Ascending aorta (tissue), 2 donors: ENCODE data around the gene RFTN1. TPM values are rescaled to one million over a fixed set of nuclear protein-coding genes. Genes with fewer than 3 reads are reported as not detected.

ENCODE experiments used
- DNase-seq, 2 donors: peaks; one replicate each; pipeline ENCODE4 v3.0.0-alpha.2; 2019; ENCODE audit warnings: low spot score in 2 of 2
- H3K27ac ChIP-seq, 2 donors: fragments of 200-600 bp; sonication (generic); one replicate each; pipeline ENCODE4 v1.5.1; 2016 to 2017; ENCODE audit warnings: mild to moderate bottlenecking in 1 of 2
- H3K27me3 ChIP-seq: fragments of 200-600 bp; sonication (generic); one replicate; pipeline ENCODE4 v1.5.1; 2017
- H3K36me3 ChIP-seq, 2 donors: fragments of 200-600 bp; sonication (generic); one replicate each; pipeline ENCODE4 v1.5.1; 2016
- H3K4me1 ChIP-seq, 2 donors: fragments of 200-600 bp; sonication (generic); one replicate each; pipeline ENCODE4 v1.5.1; 2016 to 2017; ENCODE audit warnings: mild to moderate bottlenecking in 1 of 2
- H3K4me3 ChIP-seq, 2 donors: fragments of 200-600 bp; sonication (generic); one replicate each; pipeline ENCODE4 v1.5.1; 2016 to 2017; ENCODE audit warnings: mild to moderate bottlenecking in 1 of 2
- H3K9me3 ChIP-seq, 2 donors: fragments of 200-600 bp; sonication (generic); one replicate each; pipeline ENCODE4 v1.5.1; 2016
- intact Hi-C: fragments of 100-400 bp; cut with DNase I; formaldehyde crosslinking; loops from one replicate; pipeline ENCODE4 v1.15.1; 2023
- total RNA-seq: library from RNA; depleted of rRNA; stranded (reverse); fragments of >200 nt; gene quantifications from one replicate; pipeline ENCODE4 v1.1.0, GENCODE V29; 2016
- TF ChIP-seq, protein P1 (sequence below), 3 experiments: fragments of 200-600 bp in 2 of 3; fragments of 450-650 bp in 1 of 3; sonication (generic) in 2 of 3; IDR thresholded peaks; one replicate each; pipeline ENCODE4 v1.5.1; 2016 to 2019; ENCODE audit warnings: antibody characterized with exemption in 3 of 3, mild to moderate bottlenecking in 1 of 3, moderate library complexity in 1 of 3

RFTN1 gene
- total RNA-seq, 1 donor from 2014 or later: 72.6 TPM

DNA sequence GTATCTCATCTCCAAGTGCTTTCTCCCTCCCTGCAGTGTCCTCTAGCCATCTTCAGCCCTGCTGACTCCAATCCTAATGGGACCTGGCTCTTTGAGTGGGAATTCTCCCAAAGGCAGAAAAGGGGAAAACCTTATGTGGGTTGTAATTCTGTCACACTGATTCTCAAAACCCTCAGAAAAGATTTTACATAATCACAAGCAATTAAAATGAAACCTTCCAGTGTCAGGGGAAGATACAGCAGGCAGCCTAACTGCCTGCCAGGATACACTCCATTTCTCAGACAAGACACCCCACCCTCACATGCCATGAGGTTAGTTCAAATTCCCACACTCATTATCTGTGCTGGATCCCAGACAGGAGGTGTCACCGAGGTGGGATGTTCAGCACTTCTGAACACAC lies 121.4 kb downstream of the RFTN1 start:
- Histone ChIP-seq H3K27me3 (no peaks in the 10 kb centered on the region), H3K27ac (no peak overlapping the region), H3K4me1 (no peaks in the 10 kb centered on the region), H3K4me3 (no peak overlapping the region), H3K9me3 (no peaks in the 10 kb centered on the region), H3K36me3 (no peaks in the 10 kb centered on the region)
- intact Hi-C loops: loop anchor here (10.0 kb wide), 1 partner anchor 57 kb away; no protein-coding TSS in a partner anchor
- TF ChIP-seq, protein P1, sequence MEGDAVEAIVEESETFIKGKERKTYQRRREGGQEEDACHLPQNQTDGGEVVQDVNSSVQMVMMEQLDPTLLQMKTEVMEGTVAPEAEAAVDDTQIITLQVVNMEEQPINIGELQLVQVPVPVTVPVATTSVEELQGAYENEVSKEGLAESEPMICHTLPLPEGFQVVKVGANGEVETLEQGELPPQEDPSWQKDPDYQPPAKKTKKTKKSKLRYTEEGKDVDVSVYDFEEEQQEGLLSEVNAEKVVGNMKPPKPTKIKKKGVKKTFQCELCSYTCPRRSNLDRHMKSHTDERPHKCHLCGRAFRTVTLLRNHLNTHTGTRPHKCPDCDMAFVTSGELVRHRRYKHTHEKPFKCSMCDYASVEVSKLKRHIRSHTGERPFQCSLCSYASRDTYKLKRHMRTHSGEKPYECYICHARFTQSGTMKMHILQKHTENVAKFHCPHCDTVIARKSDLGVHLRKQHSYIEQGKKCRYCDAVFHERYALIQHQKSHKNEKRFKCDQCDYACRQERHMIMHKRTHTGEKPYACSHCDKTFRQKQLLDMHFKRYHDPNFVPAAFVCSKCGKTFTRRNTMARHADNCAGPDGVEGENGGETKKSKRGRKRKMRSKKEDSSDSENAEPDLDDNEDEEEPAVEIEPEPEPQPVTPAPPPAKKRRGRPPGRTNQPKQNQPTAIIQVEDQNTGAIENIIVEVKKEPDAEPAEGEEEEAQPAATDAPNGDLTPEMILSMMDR (IDR thresholded peaks at IDR 0.05): no peak
- no peak for DNase-seq

DNA sequence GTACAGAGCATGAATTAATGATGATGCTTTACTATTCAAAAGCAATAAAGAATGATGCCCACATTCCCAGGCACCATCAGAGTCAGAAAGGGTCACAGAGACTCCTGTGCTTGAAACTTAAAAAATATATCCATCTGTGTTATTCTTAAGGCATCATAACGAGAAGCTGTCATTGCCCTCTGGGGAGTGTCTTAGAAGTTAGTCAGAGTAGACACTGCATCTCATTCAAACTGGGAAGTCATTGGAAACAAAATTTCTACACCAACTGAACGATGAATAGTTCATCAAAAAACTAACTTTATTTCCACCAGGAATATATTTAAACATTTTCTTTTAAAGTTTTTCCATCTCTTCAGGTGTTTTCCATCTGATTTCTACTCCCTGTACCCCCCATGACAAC lies 122.9 kb downstream of the RFTN1 start:
- Histone ChIP-seq H3K4me1 (no peaks in the 10 kb centered on the region), H3K4me3 (no peak overlapping the region), H3K9me3 (no peaks in the 10 kb centered on the region), H3K27me3 (no peaks in the 10 kb centered on the region), H3K27ac (no peak overlapping the region), H3K36me3 (peaks cover 2% of the 10 kb centered on the region in 2 donors)
- no peak for DNase-seq
- intact Hi-C loops: loop anchor here (10.0 kb wide), 1 partner anchor 56 kb away; no protein-coding TSS in a partner anchor
- TF ChIP-seq, protein P1 (IDR thresholded peaks at IDR 0.05): no peak

DNA sequence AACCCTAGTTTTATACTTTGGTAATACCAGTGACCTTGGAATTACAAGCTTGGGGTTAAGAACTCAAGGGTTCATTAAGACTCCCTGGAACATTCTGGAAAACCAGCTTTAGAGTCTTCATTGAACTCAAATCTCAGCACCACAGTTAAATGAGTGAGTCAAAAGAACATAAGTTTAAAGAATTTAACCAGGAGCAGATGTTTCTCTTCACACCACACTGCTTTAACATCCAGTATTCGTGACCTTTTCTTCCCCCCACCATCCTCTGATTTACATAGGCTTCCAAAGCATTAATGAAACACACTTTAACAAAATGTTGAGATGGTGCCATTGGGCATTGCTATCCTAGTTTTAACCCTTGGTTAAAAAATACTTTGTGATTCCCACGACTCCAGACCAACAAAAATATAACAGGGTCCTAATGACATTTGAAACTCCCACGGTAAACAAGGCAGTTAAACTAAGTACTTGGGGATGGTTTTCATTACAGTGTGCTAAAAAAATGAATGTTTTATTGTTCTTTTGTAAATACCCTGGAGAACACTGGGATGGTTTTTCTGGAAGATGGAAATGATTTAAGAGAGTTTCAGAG lies 124.6 kb downstream of the RFTN1 start:
- Histone ChIP-seq H3K9me3 (no peaks in the 10 kb centered on the region), H3K4me3 (no peak overlapping the region), H3K36me3 (peaks cover 2 to 4% of the 10 kb centered on the region in 2 donors), H3K4me1 (no peaks in the 10 kb centered on the region), H3K27ac (no peak overlapping the region), H3K27me3 (no peaks in the 10 kb centered on the region)
- TF ChIP-seq, protein P1 (IDR thresholded peaks at IDR 0.05): no peak
- intact Hi-C loops: no loop called here
- no peak for DNase-seq

DNA sequence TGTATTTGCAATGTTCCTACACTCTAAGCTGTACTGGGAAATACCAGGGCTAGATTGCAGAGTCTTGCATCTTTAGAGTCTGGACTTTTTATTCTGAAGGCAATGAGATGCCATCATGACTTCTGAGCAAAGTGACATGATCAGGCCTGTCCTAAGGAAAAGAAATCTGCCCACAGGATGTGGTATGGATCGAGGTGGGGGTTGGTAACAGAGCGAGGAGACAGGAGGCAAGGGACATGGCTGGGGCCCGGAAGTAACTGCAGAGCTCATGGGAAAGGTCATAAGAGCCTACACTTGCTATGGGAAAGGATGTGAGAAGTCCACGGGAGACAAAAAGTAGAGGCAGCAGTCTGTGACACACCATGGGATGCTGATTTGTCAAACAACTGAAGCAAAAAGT lies 126.9 kb downstream of the RFTN1 start:
- H3K4me1 ChIP-seq: no peaks in the 10 kb centered on the region
- no peak overlapping the region for H3K4me3 ChIP-seq
- no peak for DNase-seq
- H3K27ac ChIP-seq: no peak overlapping the region
- H3K27me3 ChIP-seq: no peaks in the 10 kb centered on the region
- TF ChIP-seq, protein P1 (IDR thresholded peaks at IDR 0.05): no peak
- no peaks in the 10 kb centered on the region for H3K9me3 ChIP-seq
- intact Hi-C loops: no loop called here
- H3K36me3 ChIP-seq: peaks cover 2 to 4% of the 10 kb centered on the region in 2 donors

DNA sequence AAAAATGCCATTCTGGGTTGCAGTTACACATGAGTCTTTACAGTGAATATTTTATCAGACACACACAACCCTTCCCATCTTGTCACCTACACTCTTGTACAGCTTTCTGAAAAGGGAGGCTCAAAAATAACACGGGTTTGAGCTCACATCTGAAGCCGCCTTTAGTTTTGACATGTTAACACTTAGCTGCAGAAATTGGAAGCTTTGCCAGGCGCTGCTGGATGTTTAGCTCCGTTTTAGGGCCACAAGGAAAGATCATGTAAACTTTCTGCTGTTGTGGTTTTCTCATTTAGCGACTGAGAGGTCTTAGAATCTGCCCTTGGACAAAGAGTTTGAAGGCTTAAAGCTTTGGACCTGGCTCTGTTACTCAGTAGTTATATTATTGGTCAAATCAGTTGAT lies 128.3 kb downstream of the RFTN1 start:
- intact Hi-C loops: no loop called here
- peak in 1 of 2 donors; percentile 18 for DNase-seq
- Histone ChIP-seq H3K9me3 (no peaks in the 10 kb centered on the region), H3K4me1 (no peaks in the 10 kb centered on the region), H3K27ac (no peak overlapping the region), H3K4me3 (no peak overlapping the region), H3K36me3 (peaks cover 2 to 4% of the 10 kb centered on the region in 2 donors), H3K27me3 (no peaks in the 10 kb centered on the region)
- TF ChIP-seq, protein P1 (IDR thresholded peaks at IDR 0.05): no peak

DNA sequence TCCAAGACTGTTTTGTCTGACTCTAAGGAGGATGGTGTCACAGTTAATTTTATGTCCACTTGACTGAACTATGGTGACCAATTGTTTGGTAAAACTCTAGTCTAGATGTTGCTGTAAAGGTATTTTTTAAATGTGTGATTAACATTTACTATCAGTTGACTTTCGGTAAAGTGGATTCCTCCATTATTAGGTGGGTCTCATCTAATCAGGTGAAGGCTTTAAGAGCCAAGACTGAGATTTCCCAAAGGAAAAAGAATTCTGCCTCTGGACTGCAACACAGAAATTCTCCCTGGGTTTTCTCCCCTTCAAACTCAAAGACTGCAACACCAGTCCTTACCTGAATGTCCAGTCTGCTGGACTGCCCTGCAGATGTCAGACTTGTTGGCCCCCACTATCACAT lies 129.6 kb downstream of the RFTN1 start:
- Histone ChIP-seq H3K36me3 (peaks cover 2 to 4% of the 10 kb centered on the region in 2 donors), H3K27ac (no peak overlapping the region), H3K27me3 (no peaks in the 10 kb centered on the region), H3K9me3 (no peaks in the 10 kb centered on the region), H3K4me3 (no peak overlapping the region), H3K4me1 (no peaks in the 10 kb centered on the region)
- intact Hi-C loops: no loop called here
- TF ChIP-seq, protein P1 (IDR thresholded peaks at IDR 0.05): no peak
- DNase-seq: no peak
